LNCAP (cell line): ENCODE data around the gene HSD17B1.

ENCODE experiments used
- TF ChIP-seq, protein P1 (sequence below): fragments of 450-650 bp; IDR thresholded peaks from 2 replicates; pipeline ENCODE4 v1.5.1; 2017; ENCODE audit warnings: mild to moderate bottlenecking

HSD17B1 gene

DNA sequence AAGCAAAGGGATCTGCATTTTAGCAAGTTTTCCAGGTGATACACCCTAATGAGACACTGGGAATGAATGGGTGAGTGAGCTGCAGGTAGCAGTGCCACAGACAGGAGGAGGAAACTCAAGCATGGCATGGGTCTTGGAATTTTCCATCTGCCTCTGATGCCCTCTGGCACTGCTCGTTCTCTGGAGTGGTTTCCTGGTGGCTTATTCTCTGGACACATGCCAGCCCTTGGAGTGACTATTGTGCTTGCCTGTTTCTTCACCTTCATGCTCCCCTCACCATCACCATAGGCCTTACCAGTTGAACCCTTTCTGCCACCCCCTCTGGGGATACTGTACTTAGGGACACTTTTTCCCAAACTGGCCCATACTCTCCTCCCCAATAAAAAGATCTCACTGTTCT, 10.8 kb downstream of the HSD17B1 start:
- TF ChIP-seq, protein P1, sequence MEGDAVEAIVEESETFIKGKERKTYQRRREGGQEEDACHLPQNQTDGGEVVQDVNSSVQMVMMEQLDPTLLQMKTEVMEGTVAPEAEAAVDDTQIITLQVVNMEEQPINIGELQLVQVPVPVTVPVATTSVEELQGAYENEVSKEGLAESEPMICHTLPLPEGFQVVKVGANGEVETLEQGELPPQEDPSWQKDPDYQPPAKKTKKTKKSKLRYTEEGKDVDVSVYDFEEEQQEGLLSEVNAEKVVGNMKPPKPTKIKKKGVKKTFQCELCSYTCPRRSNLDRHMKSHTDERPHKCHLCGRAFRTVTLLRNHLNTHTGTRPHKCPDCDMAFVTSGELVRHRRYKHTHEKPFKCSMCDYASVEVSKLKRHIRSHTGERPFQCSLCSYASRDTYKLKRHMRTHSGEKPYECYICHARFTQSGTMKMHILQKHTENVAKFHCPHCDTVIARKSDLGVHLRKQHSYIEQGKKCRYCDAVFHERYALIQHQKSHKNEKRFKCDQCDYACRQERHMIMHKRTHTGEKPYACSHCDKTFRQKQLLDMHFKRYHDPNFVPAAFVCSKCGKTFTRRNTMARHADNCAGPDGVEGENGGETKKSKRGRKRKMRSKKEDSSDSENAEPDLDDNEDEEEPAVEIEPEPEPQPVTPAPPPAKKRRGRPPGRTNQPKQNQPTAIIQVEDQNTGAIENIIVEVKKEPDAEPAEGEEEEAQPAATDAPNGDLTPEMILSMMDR: no peak

DNA sequence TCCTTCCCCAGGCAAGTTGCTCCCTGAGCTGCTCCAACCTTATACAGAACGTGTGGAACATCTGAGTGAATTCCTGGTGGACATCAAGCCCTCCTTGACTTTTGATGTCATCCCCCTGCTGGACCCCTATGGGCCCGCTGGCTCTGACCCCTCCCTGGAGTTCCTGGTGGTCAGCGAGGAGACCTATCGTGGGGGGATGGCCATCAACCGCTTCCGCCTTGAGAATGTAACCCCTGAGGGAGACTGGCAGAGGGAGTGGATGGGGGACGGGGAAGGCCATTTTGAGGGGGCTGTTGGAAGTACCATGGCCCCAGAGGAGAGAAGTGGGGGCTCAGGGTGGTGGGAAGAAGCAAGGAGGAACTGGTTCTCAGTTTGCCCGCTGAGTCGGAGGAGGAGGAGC, 11.2 kb downstream of the HSD17B1 start:
- TF ChIP-seq, protein P1: no peak

DNA sequence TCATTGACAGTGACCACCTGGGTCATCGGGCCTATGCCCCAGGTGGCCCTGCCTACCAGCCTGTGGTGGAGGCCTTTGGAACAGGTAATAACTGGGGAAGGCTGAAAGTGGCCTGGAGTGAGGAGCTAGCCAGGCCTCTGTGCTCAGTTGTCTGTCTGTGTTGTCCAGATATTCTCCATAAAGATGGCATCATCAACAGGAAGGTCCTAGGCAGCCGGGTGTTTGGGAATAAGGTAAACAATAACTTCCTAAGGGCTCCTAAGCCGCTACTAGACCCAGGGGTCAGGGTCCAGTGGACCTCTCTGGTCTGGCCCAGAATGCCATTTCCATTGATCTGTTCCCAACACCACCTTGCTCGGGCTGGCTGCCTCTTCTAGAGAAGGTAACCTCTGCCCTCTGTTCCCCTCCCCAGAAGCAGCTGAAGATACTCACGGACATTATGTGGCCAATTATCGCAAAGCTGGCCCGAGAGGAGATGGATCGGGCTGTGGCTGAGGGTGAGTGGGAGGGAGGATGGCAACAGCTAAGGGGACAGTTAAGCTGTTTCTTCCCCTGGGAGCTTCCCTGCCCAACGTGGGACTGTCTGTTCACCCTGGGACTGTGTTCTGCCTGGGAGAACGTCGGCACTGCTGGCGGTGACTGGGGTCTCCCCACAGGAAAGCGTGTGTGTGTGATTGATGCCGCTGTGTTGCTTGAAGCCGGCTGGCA, 12.2 kb downstream of the HSD17B1 start:
- TF ChIP-seq, protein P1: no peak

DNA sequence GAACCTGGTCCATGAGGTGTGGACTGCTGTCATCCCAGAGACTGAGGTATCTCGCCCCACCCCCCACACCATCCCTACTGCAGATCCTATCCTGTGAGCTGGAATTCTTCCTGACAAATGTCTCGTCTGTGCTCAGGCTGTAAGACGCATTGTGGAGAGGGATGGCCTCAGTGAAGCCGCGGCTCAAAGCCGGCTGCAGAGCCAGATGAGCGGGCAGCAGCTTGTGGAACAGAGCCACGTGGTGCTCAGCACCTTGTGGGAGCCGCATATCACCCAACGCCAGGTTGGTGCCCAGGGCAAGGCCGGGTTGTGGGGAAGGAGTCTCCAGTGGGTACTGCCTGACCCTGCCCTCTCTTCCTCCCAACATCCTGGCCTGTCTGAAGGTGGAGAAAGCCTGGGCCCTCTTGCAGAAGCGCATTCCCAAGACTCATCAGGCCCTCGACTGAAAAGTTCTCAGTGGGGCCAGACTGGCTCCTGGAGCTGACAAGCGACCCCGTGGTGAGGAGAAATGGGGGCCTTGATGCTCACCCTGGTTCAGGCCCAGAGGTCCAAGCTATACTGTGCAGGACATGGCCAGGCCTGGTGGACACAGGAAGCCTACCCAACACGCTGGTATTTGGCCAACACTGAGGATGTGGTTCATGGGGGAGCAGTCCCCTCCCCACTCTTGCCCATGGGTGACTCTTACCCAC, 12.9 kb downstream of the HSD17B1 start:
- TF ChIP-seq, protein P1: no peak

DNA sequence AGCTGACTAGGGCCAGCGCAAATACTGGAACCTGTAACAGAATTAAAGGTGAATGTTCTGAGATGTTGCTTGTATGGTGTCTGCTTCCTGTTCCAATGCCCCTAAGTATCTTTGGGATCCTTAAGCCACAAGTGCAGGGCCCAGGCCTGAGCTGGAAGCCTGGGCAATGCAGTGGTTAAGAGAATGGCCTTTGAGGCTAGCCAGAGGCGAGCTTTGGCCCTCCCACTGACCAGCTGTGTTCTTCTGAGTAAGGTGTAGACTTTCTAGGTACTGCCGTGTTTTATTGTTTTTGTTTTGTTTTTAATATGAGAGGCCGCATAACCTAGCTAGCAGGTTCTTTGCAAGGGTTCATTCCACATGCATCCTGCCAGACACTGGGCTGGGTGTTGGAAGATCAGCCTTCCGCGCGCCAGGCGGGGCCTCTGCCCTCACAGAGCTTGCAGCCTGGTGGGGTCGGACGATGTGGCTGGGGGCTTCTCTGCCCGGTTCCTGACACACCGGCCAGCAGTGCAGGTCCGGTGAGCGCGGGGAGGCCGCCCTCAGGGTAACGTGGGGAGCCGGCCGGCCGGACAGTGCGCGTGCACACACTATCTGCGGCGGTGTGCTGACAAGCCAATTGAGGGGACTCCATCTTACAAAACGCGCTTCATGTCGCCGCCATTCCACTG, 13.6 kb downstream of the HSD17B1 start:
- TF ChIP-seq, protein P1: no peak

DNA sequence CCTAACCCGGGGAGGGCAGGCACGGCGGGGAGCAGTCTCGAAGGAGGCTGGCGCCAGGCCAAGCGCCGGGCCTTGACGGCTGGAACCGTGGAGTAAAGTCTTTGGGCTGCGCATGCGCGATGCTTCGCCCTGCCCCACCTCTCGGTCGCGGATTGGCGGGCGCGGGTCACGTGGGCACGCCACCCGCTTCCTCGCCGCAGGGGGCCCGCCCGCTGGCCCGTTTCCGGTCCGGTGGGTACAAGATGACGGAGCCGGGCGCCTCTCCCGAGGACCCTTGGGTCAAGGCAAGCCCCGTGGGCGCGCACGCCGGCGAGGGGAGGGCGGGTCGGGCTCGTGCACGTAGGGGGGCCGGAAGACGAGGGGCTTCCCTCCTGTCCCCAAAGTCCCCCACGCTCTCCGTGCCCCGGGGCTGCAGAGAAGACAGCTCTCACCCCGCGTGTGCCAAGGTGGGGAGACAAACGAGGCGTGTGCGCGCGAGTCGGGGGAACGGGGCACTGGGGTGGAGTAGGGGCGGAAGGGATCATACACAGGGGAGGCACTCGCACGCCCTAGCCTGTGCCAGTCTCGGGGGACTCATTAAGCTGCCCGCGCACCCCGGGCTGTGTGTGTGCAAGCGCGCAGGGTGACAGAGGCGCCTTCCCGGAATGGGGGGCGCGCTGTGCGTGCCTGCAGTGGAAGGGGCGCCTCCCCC, 14.3 kb downstream of the HSD17B1 start, which contains the start of gene MLX:
Gene MLX (plus strand): TSS at position 218 of the 691 bp plus-strand sequence. CDS start 25 bp downstream, at position 243.
- TF ChIP-seq, protein P1: no peak
